GM12892 (cell line): ENCODE measurements around the gene TPO.

Experiments used
- POLR2A ChIP-seq: IDR thresholded peaks from 2 replicates; pipeline ENCODE4 v1.6.1; 2011; ENCODE audit warnings: low read depth, low read length, control low read depth
- POLR2AphosphoS5 ChIP-seq: IDR thresholded peaks from 2 replicates; pipeline ENCODE4 v1.6.1; 2011; ENCODE audit warnings: low read depth, low read length, control low read depth

DNA sequence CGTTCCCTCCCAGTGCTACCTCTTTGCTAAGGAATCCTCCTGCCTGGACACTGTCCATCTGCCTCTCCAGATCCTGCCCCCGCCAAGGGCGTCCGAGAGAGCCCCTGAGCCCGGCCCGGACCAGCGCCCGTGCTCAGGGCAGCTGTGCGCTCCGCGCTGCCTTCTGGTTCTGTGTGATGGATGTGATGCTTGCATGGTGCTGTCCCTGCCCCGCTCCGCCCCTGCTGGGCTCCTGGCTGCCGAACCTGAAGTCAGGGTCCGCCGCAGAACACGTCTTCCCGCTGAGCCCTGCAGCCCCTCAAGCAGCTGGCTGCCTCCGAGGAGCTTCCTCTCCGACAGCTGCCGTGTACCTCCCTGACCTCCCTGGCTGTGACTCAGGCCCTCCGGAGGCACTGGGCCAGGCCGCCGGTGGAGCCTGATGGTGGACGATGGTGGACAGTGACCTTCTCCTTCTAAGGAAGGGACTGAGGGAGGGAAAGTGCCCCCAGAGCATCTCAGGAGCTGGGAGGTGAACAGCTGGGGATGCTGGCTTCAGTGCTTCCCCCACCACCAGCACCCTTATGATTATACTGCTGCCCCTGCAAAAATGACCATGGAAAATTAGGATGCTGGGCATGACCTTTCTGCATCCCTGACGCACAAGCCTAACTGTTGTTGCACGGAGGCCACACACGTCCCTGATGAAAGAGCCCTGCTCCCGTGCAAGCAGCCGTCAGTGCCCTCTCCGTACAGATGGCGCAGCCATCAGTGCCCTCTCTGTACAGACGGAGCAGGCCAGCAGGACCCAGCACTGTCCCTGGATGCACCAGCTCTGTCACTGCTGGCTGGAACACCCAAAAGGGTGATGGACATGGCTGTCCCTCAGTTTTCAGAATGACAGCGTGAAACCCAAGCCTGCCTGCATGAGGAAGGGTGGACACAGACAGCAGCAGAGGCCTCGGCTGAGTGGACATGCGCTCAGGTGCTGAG is 99.3 kb downstream of the TPO start:
- TF ChIP-seq POLR2AphosphoS5, result no peak
- no peak for TF ChIP-seq POLR2A
